ENCODE results near the gene SNX18.
"Not testable (repeated sequence)": the region's sequence is repeated elsewhere in the genome, so short reads cannot be mapped to it uniquely, and the experiment has no call there.

The SNX18 gene, protein sequence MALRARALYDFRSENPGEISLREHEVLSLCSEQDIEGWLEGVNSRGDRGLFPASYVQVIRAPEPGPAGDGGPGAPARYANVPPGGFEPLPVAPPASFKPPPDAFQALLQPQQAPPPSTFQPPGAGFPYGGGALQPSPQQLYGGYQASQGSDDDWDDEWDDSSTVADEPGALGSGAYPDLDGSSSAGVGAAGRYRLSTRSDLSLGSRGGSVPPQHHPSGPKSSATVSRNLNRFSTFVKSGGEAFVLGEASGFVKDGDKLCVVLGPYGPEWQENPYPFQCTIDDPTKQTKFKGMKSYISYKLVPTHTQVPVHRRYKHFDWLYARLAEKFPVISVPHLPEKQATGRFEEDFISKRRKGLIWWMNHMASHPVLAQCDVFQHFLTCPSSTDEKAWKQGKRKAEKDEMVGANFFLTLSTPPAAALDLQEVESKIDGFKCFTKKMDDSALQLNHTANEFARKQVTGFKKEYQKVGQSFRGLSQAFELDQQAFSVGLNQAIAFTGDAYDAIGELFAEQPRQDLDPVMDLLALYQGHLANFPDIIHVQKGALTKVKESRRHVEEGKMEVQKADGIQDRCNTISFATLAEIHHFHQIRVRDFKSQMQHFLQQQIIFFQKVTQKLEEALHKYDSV

DNA sequence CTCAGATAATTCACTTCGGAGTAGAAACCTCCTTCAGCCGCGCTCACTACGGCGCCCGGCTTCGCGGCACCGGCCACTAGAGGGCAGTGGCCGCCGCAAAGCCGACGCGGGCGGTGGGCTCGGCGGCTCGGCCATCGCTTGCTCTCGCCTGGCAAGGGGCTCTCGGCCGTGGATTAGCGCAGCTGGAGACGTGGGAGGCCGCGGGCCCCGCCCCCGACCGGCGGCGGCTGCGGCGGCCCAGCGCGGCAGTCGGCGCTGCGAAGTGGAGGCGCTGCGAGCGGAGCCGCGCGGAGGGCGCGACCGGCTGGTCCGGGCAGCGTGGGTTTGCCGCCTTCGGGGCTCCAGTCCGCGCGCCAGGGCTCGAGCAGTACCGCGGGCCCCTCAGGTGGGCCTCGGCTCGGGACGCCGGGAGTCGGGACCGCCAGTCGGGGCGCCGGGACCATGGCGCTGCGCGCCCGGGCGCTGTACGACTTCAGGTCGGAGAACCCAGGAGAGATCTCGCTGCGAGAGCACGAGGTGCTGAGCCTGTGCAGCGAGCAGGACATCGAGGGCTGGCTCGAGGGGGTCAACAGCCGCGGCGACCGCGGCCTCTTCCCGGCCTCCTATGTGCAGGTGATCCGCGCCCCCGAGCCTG, at the start of gene SNX18:
Gene SNX18 (plus strand): TSS at position 248 of the 634 bp plus-strand sequence. CDS start 194 bp downstream, at position 442.
- DNase-seq (ENCODE audit: low spot score), result peak; percentile 14

DNA sequence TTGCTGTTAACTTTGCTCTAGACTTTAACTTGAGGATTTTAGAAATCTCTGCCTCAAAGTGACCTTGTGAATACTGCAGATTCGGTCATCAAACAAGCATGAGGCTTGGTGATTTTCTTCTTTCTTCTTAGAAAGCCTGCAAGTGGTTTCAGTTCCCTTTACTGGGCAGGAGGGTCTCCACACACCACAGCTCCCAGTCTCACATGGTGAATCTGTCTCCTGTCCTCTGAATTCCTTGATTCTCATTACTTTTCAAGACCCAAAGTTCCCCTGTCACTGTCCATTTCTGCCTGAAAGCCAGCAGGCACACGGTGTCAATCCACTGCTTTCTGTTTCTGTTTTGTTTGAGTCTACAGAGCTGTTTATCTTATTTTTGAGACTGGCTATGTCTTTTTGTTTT, 47.9 kb upstream of the SNX18 start:
- DNase-seq (ENCODE audit: low spot score), result no peak

DNA sequence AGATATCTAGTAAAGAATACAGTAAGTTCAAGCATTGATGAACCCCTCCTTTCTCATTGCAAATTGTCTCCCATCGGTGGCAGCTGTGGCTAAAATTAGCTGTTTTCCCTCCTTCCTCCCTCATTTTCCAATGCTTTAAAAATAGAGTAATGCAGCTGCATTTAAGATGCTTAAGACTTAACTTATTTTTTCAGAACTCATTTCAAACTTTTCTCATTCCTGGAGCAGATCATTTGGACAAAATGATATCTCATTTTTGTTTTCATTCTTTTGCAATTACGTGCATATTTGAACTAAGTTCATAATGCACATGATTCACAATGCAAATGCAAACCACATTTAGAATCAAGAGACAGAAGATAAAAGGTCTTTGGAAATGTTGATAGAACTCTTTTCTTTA, 47.4 kb upstream of the SNX18 start:
- no peak for DNase-seq (ENCODE audit: low spot score)

DNA sequence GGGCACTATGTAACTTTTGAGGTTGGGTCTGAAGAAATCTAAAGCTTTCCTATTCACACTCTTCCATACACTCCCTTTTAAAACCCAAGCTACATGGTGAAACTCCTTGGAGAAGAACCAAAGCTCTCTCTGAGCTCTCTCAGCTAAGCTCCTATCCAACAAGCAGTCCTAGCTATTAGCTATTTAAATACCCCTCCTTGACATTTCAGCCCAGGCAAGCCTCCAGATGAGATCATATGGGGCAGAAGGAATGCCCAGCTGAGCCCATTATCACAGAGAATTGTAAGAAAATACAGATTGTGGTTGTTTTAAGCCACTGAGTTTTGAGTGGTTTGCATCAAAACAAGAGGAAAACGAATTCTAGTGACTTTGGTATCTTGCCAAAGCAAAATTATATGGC, 46.9 kb upstream of the SNX18 start:
- DNase-seq (ENCODE audit: low spot score), result no peak

DNA sequence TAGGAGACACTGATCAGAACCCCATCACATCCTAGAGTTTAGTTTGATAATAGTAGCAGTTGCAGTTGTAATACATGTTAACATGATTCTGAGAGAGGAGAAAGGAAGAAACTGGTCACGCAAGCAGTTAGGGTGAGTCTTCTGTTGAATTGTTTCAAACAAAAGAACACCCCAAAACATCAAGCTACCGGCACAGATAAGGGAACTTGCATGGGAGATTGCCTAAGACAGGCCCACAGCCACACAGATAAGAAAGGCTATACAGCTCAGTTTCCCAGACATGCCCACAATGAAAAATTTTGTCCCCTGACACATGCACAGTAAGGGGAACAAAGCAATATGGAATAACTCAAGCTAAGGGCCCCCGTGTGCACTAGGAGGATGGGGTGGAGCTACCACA, 46.2 kb upstream of the SNX18 start:
- no peak for DNase-seq (ENCODE audit: low spot score)

DNA sequence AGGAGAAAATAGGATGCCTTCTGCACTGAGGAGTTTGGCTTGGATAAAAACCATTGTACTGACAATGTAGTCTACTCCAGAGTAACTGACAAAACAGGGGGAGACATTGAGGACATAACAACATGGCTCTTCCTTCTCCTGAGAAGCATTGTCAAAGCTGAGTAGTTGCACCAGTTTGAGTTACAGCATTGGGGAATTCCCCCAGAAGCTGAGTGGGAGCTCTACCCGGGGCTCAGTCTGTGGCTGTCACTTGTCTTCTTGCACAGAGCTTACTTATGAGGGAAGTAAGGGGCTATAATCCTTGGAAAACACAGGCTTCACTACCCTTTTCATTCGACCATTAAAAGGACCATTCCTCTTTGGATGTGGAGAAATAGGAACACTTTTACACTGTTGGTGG, 40.9 kb upstream of the SNX18 start:
- no peak for DNase-seq (ENCODE audit: low spot score)

DNA sequence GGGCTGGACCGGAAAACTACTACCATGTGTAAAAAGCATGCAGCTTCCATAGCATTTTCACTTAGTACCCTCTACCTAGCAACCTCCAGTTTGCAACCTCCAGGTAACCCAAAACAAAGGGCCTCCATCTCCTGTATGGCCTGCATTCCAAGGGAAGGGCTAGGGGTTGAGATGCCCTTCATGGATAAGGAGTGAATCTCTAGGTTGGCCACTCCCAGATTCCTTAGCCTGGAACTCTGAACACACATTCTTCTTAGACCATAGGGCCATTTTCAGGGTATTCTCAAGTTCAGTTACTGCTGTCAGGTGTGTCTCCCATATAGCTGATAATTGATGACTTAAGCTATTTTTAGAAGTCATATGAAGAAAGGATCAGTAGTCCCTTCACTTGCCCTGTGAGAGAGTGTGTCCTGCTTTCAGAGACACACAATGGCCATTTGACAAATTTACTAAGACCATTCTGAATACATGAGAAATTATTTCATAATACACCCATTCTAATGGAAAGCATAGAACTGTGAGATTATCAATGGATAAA, 39.5 kb upstream of the SNX18 start:
- DNase-seq (ENCODE audit: low spot score), result no peak

DNA sequence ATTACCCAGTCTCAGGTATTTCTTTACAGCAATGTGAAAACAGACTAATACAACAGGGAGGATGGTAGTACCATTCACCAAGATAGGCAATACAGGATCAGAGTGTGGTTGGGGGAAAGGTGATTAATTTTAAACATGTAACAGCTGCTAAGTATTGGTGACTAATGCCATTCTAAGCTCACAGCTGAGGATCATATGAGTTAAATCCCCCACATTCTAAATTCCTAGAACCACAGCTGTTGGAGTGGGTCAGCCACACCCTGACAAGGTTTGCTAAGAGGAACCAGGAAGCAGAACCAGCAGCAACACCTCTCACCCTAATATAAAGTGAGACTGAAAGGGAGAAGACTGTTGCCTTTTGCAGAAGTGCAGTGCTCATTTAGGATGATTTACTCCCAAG, 37.3 kb upstream of the SNX18 start:
- DNase-seq (ENCODE audit: low spot score), result no peak

DNA sequence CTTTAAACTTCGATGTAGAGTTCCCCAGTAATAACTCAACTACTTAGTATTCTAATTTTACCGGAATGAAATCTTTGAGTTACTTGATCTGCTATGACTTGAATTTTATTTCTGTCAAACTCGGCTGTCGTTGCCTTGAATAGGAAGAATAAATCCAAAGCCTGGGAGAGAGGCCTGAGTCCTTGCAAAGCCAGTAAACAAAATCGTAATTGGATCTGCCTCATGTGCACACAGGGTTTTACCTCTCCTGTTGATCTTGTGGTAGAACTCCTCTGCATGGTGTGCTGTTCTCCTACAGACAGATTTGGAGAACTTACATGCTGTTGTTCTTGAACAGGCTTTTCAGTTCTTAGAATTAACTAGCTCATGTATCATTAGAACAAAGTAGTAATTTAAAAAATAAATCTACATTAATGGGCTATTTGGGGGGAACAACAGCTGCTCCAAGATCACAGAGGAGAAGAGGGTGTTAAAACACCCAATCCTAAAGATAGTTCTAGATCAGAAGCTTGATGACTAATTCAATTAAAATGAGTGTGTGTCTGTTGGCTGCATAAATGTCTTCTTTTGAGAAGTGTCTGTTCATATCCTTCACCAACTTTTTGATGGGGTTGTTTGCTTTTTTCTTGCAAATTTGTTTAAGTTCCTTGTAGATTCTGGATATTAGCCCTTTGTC, 33.2 kb upstream of the SNX18 start:
- DNase-seq (ENCODE audit: low spot score), result no peak

DNA sequence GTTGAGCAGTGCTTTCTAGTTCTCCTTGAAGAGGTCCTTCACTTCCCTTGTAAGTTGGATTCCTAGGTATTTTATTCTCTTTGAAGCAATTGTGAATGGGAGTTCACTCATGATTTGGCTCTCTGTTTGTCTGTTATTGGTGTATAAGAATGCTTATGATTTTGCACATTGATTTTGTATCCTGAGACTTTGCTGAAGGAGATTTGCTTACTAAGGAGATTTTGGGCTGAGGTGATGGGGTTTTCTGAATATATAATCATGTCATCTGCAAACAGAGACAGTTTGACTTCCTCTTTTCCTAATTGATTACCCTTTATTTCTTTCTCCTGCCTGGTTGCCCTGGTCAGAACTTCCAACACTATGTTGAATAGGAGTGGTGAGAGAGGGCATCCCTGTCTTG, 31.9 kb upstream of the SNX18 start:
- DNase-seq (ENCODE audit: low spot score), result not testable (repeated sequence)

DNA sequence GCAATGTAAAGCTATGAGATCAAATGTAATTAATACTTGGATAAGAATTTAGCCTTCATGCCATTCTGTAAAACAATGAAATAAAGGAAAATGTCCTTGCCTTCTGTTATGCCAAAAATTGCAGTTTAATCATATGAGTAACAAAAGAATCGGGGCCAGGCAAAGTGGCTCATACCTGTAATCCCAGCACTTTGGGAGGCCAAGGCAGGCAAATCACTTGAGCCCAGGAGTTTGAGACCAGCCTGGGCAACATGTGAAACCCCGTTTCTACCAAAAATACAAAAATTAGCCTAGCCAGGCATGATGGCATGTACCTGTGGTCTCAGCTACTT, 27.9 kb upstream of the SNX18 start:
- DNase-seq (ENCODE audit: low spot score), result not testable (repeated sequence)

DNA sequence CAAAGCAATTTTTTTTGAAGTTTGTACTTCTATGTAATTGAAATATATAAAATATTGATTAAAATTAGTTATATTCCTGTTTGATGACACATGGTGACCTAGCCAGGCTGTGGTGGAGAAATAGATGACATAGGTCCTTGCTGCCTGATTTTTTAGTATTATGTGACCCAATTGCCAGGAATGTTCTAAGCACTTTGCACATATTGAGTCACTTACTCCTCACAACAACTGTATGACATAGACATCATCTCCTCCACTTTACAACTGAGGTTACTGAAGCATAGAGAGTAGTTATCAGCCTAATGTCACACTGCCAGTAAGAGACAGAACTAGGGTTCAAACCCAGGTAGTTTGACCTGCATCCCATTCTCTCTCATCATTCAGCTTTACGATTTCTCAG, 26.2 kb upstream of the SNX18 start:
- DNase-seq (ENCODE audit: low spot score), result no peak

DNA sequence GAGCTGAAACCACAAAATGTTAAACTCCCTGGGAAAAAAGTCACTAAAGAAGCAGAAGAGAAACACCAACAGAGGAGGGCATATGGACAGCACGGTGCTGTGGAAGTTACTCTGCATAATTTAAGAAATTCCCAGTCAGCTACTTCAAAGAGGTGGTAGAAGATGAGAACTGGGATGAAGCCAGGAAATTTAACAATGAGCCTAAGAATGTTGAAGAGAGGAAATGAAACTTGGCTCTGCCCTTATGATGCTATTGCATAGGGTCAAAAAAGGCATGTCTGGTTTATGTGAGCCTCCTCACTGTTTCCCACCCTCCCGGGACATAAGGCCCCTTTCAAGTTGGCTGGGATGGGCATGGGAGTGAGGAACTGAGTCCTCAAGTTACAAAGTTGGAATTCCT, 25.4 kb upstream of the SNX18 start:
- DNase-seq (ENCODE audit: low spot score), result no peak

DNA sequence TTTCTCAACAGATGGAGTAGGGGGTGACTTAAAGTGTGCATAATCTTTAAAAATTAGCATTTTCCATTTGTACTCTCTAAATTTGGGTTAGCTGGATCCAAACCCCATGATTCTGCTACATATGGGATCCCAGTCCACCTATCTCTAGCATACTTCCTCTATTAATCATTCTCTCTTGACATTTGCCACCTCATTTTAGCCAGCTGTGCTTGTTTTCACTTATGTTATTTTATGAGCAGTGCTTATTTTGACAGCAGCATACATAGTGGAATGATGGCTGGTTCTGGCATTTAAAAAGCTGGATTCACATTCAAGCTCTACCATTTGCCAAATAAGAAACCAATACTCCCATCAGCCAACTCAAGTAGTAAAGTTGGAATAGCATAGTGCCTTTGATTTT, 22.5 kb upstream of the SNX18 start:
- DNase-seq (ENCODE audit: low spot score), result no peak

DNA sequence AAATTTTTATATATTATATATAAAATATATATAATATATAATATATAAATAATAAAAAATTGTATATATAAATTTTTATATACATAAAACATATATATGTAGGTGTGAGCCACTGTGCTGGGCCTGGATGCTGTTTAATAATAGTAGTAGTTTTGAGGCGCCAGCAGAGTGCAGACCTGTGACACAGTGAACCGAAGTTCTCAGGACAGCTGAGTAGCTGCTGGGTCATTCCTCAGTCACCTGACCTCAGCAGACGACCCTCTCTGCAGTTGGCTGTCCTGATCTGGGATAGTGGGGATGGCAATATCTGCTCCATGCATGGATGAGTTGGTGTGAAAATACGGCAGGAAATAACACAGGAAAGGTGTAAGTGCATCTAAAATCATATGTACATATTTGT, 3.3 kb upstream of the SNX18 start:
- DNase-seq (ENCODE audit: low spot score), result no peak

DNA sequence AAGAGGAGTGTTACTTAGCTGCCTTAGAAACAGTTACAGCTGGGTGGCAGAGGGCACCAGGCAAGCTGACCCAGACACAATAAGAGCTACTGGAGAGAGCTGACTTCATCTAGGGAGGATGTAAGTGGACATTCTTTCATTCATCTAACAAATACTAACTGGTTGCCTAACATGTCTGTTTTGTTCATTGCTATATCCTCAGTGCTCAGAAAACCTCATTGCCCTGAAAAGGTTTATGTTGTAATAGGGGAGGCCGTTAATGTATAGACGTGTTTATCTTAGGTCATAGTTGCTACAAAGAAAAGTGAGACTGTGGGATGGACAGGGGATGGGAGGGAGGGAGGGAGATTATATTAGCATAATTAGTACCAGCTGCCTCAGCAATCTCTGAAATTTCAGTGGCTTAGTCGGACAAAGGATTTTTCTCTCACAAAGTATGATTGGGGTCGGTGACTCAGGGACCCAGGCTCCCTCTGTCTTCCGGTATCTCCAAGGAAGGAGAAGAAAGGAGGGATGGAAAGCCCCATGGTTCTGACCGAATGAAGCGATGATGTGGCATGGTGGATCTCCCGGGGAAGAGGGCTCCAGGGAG, 2.6 kb upstream of the SNX18 start:
- DNase-seq (ENCODE audit: low spot score), result no peak

DNA sequence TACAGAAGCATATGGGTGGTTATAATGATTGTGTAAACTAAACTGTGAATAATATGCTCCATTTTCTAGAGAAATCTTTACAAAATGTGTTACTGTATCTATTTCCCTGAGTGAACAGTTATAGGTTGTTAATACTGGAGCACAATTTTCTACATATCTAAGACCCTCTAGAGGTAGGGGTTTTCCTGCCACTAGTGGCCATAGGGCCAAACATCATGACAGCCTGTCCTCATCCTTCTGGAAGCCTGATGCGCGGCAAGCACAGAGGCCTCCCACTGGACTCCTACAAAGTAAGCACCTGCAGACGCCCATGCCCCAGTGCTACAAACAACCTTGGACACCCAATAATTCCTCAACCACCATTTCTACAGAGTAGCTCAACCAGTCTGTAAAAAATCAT, 1.9 kb upstream of the SNX18 start:
- no peak for DNase-seq (ENCODE audit: low spot score)

DNA sequence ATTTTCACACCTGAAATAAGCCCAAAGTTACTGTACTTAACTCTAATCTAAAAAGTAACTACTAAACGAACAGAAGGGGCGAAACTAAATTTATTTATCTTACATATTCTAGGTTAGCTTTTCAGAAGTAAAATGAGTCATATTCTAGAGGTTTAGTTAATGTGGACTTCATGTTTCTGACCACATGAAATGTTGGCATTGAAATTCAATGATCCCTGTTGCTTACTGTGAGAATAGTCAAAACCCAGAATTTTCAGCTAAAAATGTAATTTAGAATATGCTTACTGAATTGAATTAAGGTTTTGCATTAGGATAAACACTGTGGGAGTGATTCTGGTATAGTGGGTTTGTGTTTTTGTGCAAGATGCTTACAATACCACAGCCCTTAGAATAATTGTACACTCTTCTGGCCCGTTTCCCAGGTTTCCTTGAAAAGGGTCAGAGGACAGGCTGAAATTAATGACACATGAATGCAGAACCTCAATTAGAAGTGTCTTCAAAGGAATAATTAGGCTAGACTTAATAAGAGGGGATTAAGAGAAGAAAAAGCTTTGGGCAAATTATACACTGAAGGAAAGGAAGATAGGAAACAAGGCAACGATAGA, 1.4 kb upstream of the SNX18 start:
- DNase-seq (ENCODE audit: low spot score), result no peak

DNA sequence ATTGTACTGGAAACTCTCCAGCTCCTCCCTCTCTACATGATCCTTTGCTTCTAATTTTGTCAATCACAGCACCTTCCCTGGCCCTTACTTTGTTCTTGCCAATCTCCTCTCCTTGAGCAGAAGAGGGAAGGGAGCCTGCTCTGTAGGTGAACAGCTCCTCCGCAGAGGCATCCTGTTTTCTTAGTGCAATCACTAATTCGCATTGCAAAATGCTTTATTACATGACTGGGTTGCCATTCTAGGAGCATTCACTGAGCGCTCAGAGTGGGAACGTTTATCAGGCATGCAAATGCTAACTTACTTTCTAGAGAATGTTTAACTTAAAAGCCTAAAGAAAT, 416 bp upstream of the SNX18 start:
- peak; percentile 82 for DNase-seq (ENCODE audit: low spot score)

DNA sequence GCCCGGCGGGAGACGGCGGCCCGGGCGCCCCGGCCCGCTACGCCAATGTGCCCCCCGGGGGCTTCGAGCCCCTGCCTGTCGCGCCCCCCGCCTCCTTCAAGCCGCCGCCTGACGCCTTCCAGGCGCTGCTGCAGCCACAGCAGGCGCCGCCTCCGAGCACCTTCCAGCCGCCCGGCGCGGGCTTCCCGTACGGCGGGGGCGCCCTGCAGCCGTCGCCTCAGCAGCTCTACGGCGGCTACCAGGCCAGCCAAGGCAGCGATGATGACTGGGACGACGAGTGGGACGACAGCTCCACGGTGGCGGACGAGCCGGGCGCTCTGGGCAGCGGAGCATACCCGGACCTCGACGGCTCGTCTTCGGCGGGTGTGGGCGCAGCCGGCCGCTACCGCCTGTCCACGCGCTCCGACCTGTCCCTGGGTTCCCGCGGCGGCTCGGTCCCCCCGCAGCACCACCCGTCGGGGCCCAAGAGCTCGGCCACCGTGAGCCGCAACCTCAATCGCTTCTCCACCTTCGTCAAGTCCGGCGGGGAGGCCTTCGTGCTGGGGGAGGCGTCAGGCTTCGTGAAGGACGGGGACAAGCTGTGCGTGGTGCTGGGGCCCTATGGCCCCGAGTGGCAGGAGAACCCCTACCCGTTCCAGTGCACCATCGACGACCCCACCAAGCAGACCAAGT, 723 bp downstream of the SNX18 start:
- DNase-seq (ENCODE audit: low spot score), result no peak

DNA sequence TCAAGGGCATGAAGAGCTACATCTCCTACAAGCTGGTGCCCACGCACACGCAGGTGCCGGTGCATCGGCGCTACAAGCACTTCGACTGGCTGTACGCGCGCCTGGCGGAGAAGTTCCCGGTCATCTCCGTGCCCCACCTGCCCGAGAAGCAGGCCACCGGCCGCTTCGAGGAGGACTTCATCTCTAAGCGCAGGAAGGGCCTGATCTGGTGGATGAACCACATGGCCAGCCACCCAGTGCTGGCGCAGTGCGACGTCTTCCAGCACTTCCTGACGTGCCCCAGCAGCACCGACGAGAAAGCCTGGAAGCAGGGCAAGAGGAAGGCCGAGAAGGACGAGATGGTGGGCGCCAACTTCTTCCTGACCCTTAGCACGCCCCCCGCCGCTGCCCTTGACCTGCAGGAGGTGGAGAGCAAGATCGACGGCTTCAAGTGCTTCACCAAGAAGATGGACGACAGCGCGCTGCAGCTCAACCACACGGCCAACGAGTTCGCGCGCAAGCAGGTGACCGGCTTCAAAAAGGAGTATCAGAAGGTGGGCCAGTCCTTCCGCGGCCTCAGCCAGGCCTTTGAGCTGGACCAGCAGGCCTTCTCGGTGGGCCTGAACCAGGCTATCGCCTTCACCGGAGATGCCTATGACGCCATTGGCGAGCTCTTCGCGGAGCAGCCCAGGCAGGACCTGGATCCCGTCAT, 1.4 kb downstream of the SNX18 start:
- DNase-seq (ENCODE audit: low spot score), result no peak
